ENCODE measurements around the gene ITPK1. TPM values are rescaled to one million over a fixed set of nuclear protein-coding genes. Genes with fewer than 3 reads are reported as not detected.
A peak's percentile ranks its signal among the peaks of the same experiment; 100 is the strongest.

Gene ITPK1
- total RNA-seq, 1 experiment from 2014 or later, result 53.2 TPM

GRCh38 chr14:92933481-92933880, 182.2 kb downstream of the ITPK1 start:
- in situ Hi-C loops (cut with HindIII; ENCODE audit: low pct_unique_long_range_greater_than_20kb, low sequenced_read_pairs), result no loop called here

GRCh38 chr14:92932448-92933395, 183.0 kb downstream of the ITPK1 start:
- in situ Hi-C loops (cut with HindIII; ENCODE audit: low pct_unique_long_range_greater_than_20kb, low sequenced_read_pairs), result no loop called here

More at GRCh38 chr14:92933481-92933880, 182.2 kb downstream of the ITPK1 start:
- DNase-seq (ENCODE audit: low read depth), result no peak

GRCh38 chr14:92931681-92932447, 183.9 kb downstream of the ITPK1 start:
- no peak for DNase-seq (ENCODE audit: low read depth)
- in situ Hi-C loops (cut with HindIII; ENCODE audit: low pct_unique_long_range_greater_than_20kb, low sequenced_read_pairs), result no loop called here

More at GRCh38 chr14:92932448-92933395, 183.0 kb downstream of the ITPK1 start:
- no peak for DNase-seq (ENCODE audit: low read depth)

- in situ Hi-C loops (cut with HindIII; ENCODE audit: low pct_unique_long_range_greater_than_20kb, low sequenced_read_pairs), result no loop called here
- DNase-seq (ENCODE audit: low read depth), result no peak
Measured at GRCh38 chr14:92930737-92931602, 184.8 kb downstream of the ITPK1 start.

- no peak for DNase-seq (ENCODE audit: low read depth)
- in situ Hi-C loops (cut with HindIII; ENCODE audit: low pct_unique_long_range_greater_than_20kb, low sequenced_read_pairs), result no loop called here
Measured at GRCh38 chr14:92929689-92930608, 185.8 kb downstream of the ITPK1 start.

GRCh38 chr14:92928961-92929688, 186.6 kb downstream of the ITPK1 start:
- in situ Hi-C loops (cut with HindIII; ENCODE audit: low pct_unique_long_range_greater_than_20kb, low sequenced_read_pairs), result no loop called here
- no peak for DNase-seq (ENCODE audit: low read depth)

GRCh38 chr14:92928258-92928629, 187.5 kb downstream of the ITPK1 start:
- no peak for DNase-seq (ENCODE audit: low read depth)
- in situ Hi-C loops (cut with HindIII; ENCODE audit: low pct_unique_long_range_greater_than_20kb, low sequenced_read_pairs), result no loop called here

- DNase-seq (ENCODE audit: low read depth), result no peak
- in situ Hi-C loops (cut with HindIII; ENCODE audit: low pct_unique_long_range_greater_than_20kb, low sequenced_read_pairs), result no loop called here
Measured at GRCh38 chr14:92927349-92928257, 188.1 kb downstream of the ITPK1 start.

- no peak for DNase-seq (ENCODE audit: low read depth)
- in situ Hi-C loops (cut with HindIII; ENCODE audit: low pct_unique_long_range_greater_than_20kb, low sequenced_read_pairs), result no loop called here
Measured at GRCh38 chr14:92926931-92927330, 188.8 kb downstream of the ITPK1 start.

GRCh38 chr14:92926180-92926845, 189.4 kb downstream of the ITPK1 start:
- in situ Hi-C loops (cut with HindIII; ENCODE audit: low pct_unique_long_range_greater_than_20kb, low sequenced_read_pairs), result no loop called here
- DNase-seq (ENCODE audit: low read depth), result no peak

GRCh38 chr14:92925446-92925845, 190.3 kb downstream of the ITPK1 start:
- no peak for DNase-seq (ENCODE audit: low read depth)
- in situ Hi-C loops (cut with HindIII; ENCODE audit: low pct_unique_long_range_greater_than_20kb, low sequenced_read_pairs), result no loop called here

GRCh38 chr14:92924247-92924646, 191.5 kb downstream of the ITPK1 start:
- in situ Hi-C loops (cut with HindIII; ENCODE audit: low pct_unique_long_range_greater_than_20kb, low sequenced_read_pairs), result no loop called here
- DNase-seq (ENCODE audit: low read depth), result no peak

- in situ Hi-C loops (cut with HindIII; ENCODE audit: low pct_unique_long_range_greater_than_20kb, low sequenced_read_pairs), result no loop called here
- DNase-seq (ENCODE audit: low read depth), result no peak
Measured at GRCh38 chr14:92923744-92924103, 192.0 kb downstream of the ITPK1 start.

GRCh38 chr14:92922883-92923743, 192.6 kb downstream of the ITPK1 start, which contains the start of gene CHGA:
Gene CHGA (plus strand): TSS chr14:92923150. CDS start chr14:92923360, 210 bp downstream.
- in situ Hi-C loops (cut with HindIII; ENCODE audit: low pct_unique_long_range_greater_than_20kb, low sequenced_read_pairs), result no loop called here
- peak; percentile 59 for DNase-seq (ENCODE audit: low read depth)

Data from Caki2 (cell line).